Measurements from ENCODE around the gene SNAPC4.

Gene SNAPC4

DNA sequence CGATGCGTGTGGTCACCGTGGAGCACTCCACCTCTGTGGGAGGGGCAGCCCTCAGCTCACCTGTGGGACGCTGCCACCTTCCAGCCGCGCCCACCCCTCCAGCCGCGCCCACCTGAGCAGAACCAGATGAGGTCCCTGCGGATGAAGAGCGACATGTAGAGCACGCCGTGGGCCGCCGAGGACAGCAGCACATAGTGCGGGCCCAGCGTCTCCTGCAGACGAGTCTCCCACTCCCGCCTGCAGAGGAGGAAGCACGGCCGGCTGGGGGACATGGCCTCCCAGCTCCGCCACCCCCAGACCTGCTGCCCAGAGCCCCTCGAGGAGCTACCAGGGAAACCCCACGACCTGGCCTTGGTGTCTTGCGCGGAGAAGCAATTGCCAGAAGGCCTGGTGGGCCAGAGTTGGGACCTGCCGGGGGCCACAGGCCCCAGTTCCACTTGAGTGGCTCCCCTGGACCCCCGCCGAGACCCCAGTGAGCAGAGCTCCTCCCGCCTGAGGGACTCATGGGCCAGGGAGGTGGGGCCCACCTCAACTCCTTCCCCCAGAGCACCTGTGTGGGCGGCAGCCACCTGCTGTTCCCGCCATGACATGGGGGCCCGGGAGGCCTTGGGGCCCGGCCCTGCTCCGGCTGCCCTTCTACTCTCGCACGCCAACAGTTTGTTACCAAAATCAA, 33.2 kb upstream of the SNAPC4 start:
- TF ChIP-seq REST (IDR thresholded peaks at IDR 0.05; ENCODE audit: insufficient read depth in 1 of 2, low read depth in 2 of 2, low read length in 2 of 2) (no peak), FOXP2 (optimal IDR thresholded peaks at IDR 0.05; ENCODE audit: borderline replicate concordance, extremely low read depth, extremely low read length, insufficient read depth) (no peak), SIN3A (IDR thresholded peaks at IDR 0.05; ENCODE audit: borderline replicate concordance, insufficient read depth, low read length) (no peak), TAF1 (IDR thresholded peaks at IDR 0.05; ENCODE audit: borderline replicate concordance, insufficient read depth, low read length) (no peak), POLR2AphosphoS5 (IDR thresholded peaks at IDR 0.05; ENCODE audit: low read depth, low read length) (no peak)

DNA sequence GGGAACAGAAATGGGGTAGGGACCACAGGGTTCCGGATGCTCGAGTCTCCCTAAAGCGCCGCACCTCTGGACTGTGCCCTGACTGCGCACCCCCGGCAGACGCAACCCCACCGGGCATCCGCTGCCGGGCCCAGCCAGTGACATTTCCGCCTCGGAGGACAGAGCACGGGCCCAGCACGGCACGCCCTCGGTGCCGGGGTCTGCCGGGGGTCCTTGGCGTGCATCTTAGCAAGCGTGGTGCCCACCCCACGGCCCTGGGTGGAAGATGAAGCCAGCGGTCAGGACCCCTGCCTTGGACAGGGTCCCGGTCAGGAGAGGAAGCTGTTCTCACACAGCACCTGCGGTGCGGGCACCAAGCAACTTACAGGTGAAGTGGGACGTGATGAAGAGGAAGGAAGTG, 32.6 kb upstream of the SNAPC4 start:
- TF ChIP-seq SIN3A (IDR thresholded peaks at IDR 0.05; ENCODE audit: borderline replicate concordance, insufficient read depth, low read length) (no peak), POLR2AphosphoS5 (IDR thresholded peaks at IDR 0.05; ENCODE audit: low read depth, low read length) (no peak), TAF1 (IDR thresholded peaks at IDR 0.05; ENCODE audit: borderline replicate concordance, insufficient read depth, low read length) (no peak), FOXP2 (optimal IDR thresholded peaks at IDR 0.05; ENCODE audit: borderline replicate concordance, extremely low read depth, extremely low read length, insufficient read depth) (no peak), REST (IDR thresholded peaks at IDR 0.05; ENCODE audit: insufficient read depth in 1 of 2, low read depth in 2 of 2, low read length in 2 of 2) (no peak)

- TF ChIP-seq TAF1 (IDR thresholded peaks at IDR 0.05; ENCODE audit: borderline replicate concordance, insufficient read depth, low read length), result no peak
- no peak for TF ChIP-seq REST (IDR thresholded peaks at IDR 0.05; ENCODE audit: insufficient read depth in 1 of 2, low read depth in 2 of 2, low read length in 2 of 2)
- no peak for TF ChIP-seq SIN3A (IDR thresholded peaks at IDR 0.05; ENCODE audit: borderline replicate concordance, insufficient read depth, low read length)
- no peak for TF ChIP-seq POLR2AphosphoS5 (IDR thresholded peaks at IDR 0.05; ENCODE audit: low read depth, low read length)
- TF ChIP-seq FOXP2 (optimal IDR thresholded peaks at IDR 0.05; ENCODE audit: borderline replicate concordance, extremely low read depth, extremely low read length, insufficient read depth), result no peak
Measured at GRCh38 chr9:136431782-136432350, 31.9 kb upstream of the SNAPC4 start.

DNA sequence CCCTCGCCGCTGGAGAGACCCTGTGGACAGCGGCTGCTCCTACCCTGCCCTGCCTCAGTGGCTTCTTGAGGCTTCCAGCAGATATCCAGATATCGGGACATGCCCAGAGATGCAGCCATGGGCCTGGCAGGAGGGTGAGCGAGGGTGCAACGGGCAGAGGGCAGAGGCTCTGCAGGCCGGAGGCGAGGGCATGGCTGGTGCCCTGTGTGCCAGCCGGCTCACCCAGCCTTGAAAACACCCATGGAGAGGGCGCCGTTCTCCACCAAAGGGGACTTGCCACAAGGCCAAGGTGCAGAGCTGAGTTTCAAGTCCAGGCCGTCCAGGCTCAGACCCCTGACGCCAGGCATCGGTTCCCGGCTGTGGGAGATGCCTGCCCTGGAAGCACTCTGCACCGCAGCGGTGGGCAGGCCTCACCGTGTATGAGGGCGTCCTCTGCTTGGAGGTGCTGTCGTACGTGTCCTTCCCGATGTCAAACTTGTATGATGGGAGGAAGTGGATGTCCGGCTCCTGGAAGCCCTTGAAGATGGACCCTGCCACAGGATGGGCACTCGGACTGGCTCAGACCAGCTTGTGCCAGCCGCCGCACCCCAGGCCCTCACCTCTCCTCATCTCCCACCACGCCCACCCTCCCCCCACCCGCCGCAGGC, 30.7 kb upstream of the SNAPC4 start:
- no peak for TF ChIP-seq FOXP2 (optimal IDR thresholded peaks at IDR 0.05; ENCODE audit: borderline replicate concordance, extremely low read depth, extremely low read length, insufficient read depth)
- TF ChIP-seq SIN3A (IDR thresholded peaks at IDR 0.05; ENCODE audit: borderline replicate concordance, insufficient read depth, low read length), result no peak
- TF ChIP-seq TAF1 (IDR thresholded peaks at IDR 0.05; ENCODE audit: borderline replicate concordance, insufficient read depth, low read length), result no peak
- no peak for TF ChIP-seq REST (IDR thresholded peaks at IDR 0.05; ENCODE audit: insufficient read depth in 1 of 2, low read depth in 2 of 2, low read length in 2 of 2)
- no peak for TF ChIP-seq POLR2AphosphoS5 (IDR thresholded peaks at IDR 0.05; ENCODE audit: low read depth, low read length)
